Caco-2 (cell line): Measurements from ENCODE around the gene GANAB. TPM values are rescaled to one million over a fixed set of nuclear protein-coding genes. Genes with fewer than 3 reads are reported as not detected.

Source experiments
- BruUV-seq: library from RNA; stranded (reverse); fragments of 400-500 nt; replicated peaks from 2 replicates; lab custom pipeline; 2021; lab: Mats Ljungman, UMichigan
- CTCF ChIA-PET: fragments of 300-600 bp; sonication (Branson Sonifier 250); formaldehyde crosslinking; loops from one replicate; lab custom pipeline; 2022; ENCODE audit warnings: antibody characterized with exemption; lab: Charles Lee
- POLR2A ChIA-PET: fragments of 300-600 bp; sonication (Branson Sonifier 250); formaldehyde crosslinking; loops from one replicate; lab custom pipeline; 2022; ENCODE audit warnings: antibody characterized with exemption; lab: Charles Lee
- DNase-seq, 2 experiments: peaks; one replicate each; pipeline versions ENCODE4 v3.0.0 to v3.0.0-alpha.2; 2020 to 2022
- H3K27me3 ChIP-seq: replicated peaks from 2 replicates; pipeline ENCODE4 v1.6.0; 2011; ENCODE audit warnings: low read length; ENCODE audit not compliant: control insufficient read depth, insufficient read depth
- H3K36me3 ChIP-seq: 2 replicates; pipeline ENCODE4 v1.5.1; 2011; ENCODE audit warnings: low read length; ENCODE audit not compliant: control insufficient read depth, insufficient read depth
- H3K4me1 ChIP-seq: fragments of 250-450 bp; sonication (Bioruptor Pico); 2 replicates; pipeline ENCODE4 v1.5.1; 2020; ENCODE audit warnings: mild to moderate bottlenecking
- H3K4me3 ChIP-seq: 2 replicates; pipeline ENCODE4 v1.5.1; 2011; ENCODE audit warnings: low read depth, mild to moderate bottlenecking, control low read depth, low read length
- H3K9me3 ChIP-seq: fragments of 250-450 bp; sonication (Bioruptor Pico); 2 replicates; pipeline ENCODE4 v1.5.1; 2020; ENCODE audit warnings: mild to moderate bottlenecking, moderate library complexity
- H3K27ac Mint-ChIP-seq: one replicate; pipeline ENCODE4 v1.8.0; 2022; ENCODE audit warnings: mixed read lengths; ENCODE audit not compliant: unreplicated experiment
- H3K27me3 Mint-ChIP-seq: one replicate; pipeline ENCODE4 v1.8.0; 2022; ENCODE audit warnings: mixed read lengths; ENCODE audit not compliant: insufficient read depth, unreplicated experiment
- H3K36me3 Mint-ChIP-seq: one replicate; pipeline ENCODE4 v1.8.0; 2022; ENCODE audit warnings: mild to moderate bottlenecking, mixed read lengths; ENCODE audit not compliant: insufficient read depth, unreplicated experiment
- H3K4me1 Mint-ChIP-seq: one replicate; pipeline ENCODE4 v1.8.0; 2022; ENCODE audit warnings: low read depth, mixed read lengths; ENCODE audit not compliant: unreplicated experiment
- H3K4me3 Mint-ChIP-seq: one replicate; pipeline ENCODE4 v1.8.0; 2022; ENCODE audit warnings: mild to moderate bottlenecking, moderate library complexity, mixed read lengths; ENCODE audit not compliant: unreplicated experiment
- H3K9me3 Mint-ChIP-seq: one replicate; pipeline ENCODE4 v1.8.0; 2022; ENCODE audit warnings: mixed read lengths; ENCODE audit not compliant: unreplicated experiment
- intact Hi-C: fragments of 100-400 bp; cut with micrococcal nuclease; formaldehyde crosslinking; loops from one replicate; pipeline ENCODE4 v1.10.0; 2022; ENCODE audit not compliant: unreplicated experiment
- total RNA-seq: library from RNA; stranded (reverse); gene quantifications from 2 replicates; pipeline ENCODE4 v1.2.3, GENCODE V29; 2022
- TF ChIP-seq, protein P1 (sequence below), 2 experiments: fragments of 200-600 bp in 1 of 2; IDR thresholded peaks; 1 replicate in 1 of 2; 2 replicates in 1 of 2; pipeline versions ENCODE4 v1.5.1 to v1.8.0; 2011 to 2022; ENCODE audit warnings: antibody characterized with exemption in 1 of 2, control low read depth in 1 of 2, inconsistent platforms in 1 of 2, low read depth in 1 of 2, low read length in 1 of 2, mild to moderate bottlenecking in 1 of 2, moderate library complexity in 1 of 2; ENCODE audit not compliant: insufficient read depth in 1 of 2, severe bottlenecking in 1 of 2, unreplicated experiment in 1 of 2

Gene GANAB
- total RNA-seq, 1 experiment from 2014 or later: 442 TPM

DNA sequence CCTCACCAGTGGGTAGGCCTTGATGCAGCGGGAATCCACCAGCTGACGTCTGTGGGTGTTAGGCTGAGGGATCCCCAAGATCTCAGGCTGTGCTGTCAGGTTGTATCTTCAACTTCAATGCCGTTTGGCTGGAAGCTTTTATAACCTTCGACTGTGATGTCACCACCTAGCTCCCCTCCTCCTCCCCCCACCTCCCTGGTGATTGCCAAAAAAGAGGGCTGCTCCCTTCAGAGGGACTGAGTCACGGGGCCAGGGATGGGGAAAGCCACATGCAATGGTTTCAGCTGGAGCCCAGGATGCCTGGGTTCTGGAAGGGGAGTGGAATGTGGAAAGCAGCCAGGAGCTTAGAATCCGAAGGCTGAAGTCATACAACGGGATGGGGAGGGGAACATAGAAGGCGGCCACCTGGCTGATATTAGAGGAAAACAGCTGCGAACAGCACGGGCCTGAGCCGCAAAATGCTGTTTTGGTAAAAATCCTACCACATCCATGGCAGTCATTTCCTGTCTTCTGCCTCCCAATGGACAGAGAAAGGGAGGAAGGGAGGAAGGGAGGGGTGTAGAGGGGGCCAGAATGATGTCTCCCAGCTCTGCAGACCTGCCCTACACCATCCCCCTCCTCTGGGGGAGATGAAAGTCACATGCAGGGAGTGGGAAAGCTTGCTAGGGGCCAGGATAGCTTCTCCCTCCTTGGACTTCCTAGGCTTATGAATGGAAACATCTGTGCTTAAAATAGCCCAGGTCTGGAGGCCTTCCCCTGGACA is 43.2 kb upstream of the GANAB start, which contains the start of gene LRRN4CL:
LRRN4CL (minus strand) TSS at position 110 of the 763 bp plus-strand sequence. CDS start 1,022 bp downstream, outside the sequence.
- no TSS peak for BruUV-seq
- Mint-ChIP-seq H3K27me3 (no peaks in the 10 kb centered on the region), H3K4me1 (peaks cover under 1% of the 10 kb centered on the region), H3K9me3 (no peaks in the 10 kb centered on the region), H3K27ac (no peak within 1 kb of the TSS), H3K4me3 (no peak within 1 kb of the TSS), H3K36me3 (peaks cover 28% of the 10 kb centered on the region)
- CTCF ChIA-PET: interaction anchor here (1.5 kb wide), 1 partner anchor 18 kb away, joined by 5 read pairs; the partner anchor contains the start of genes LBHD1 and UQCC3
- H3K36me3 ChIP-seq: peaks cover 2% of the 10 kb centered on the region
- no peaks in the 10 kb centered on the region for H3K27me3 ChIP-seq
- H3K4me1 ChIP-seq: no peaks in the 10 kb centered on the region
- intact Hi-C loops: no loop called here
- POLR2A ChIA-PET: interaction anchor here (0.5 to 1.0 kb wide), 3 partner anchors 8 to 37 kb away, joined by 3 to 5 read pairs (median 5); partner anchors contain the start of genes C11orf98, CSKMT and HNRNPUL2
- no peak for DNase-seq
- TF ChIP-seq, protein P1, sequence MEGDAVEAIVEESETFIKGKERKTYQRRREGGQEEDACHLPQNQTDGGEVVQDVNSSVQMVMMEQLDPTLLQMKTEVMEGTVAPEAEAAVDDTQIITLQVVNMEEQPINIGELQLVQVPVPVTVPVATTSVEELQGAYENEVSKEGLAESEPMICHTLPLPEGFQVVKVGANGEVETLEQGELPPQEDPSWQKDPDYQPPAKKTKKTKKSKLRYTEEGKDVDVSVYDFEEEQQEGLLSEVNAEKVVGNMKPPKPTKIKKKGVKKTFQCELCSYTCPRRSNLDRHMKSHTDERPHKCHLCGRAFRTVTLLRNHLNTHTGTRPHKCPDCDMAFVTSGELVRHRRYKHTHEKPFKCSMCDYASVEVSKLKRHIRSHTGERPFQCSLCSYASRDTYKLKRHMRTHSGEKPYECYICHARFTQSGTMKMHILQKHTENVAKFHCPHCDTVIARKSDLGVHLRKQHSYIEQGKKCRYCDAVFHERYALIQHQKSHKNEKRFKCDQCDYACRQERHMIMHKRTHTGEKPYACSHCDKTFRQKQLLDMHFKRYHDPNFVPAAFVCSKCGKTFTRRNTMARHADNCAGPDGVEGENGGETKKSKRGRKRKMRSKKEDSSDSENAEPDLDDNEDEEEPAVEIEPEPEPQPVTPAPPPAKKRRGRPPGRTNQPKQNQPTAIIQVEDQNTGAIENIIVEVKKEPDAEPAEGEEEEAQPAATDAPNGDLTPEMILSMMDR (IDR thresholded peaks at IDR 0.05; ENCODE audit: insufficient read depth in 1 of 2, low read depth in 1 of 2, low read length in 1 of 2, severe bottlenecking in 1 of 2, unreplicated experiment in 1 of 2): no peak
- no peaks in the 10 kb centered on the region for H3K9me3 ChIP-seq
- no peak within 1 kb of the TSS for H3K4me3 ChIP-seq

DNA sequence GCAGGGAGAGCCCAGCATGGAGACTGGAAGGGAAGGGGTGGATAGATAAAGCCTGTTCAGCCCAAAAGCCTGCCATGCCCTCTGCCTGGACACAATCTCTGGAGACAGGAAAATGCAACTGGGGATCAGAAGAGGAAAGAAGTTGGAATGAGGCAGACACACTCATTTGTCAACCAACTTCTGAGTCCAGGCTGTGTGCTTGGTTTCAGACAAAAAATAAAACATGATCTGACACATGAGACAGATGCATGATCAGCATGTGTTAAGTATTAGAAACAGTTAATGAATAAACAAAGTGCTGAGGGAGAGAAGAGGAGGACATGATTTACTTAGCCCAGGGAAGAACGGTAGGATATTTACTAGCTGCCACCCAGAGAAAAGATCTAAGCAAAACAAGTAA is 42.1 kb upstream of the GANAB start:
- TF ChIP-seq, protein P1 (IDR thresholded peaks at IDR 0.05; ENCODE audit: insufficient read depth in 1 of 2, low read depth in 1 of 2, low read length in 1 of 2, severe bottlenecking in 1 of 2, unreplicated experiment in 1 of 2): no peak
- no peak overlapping the region for H3K27ac Mint-ChIP-seq
- CTCF ChIA-PET: interaction anchor here (0.6 kb wide), 1 partner anchor 92 kb away, joined by 4 read pairs; no protein-coding TSS in a partner anchor

DNA sequence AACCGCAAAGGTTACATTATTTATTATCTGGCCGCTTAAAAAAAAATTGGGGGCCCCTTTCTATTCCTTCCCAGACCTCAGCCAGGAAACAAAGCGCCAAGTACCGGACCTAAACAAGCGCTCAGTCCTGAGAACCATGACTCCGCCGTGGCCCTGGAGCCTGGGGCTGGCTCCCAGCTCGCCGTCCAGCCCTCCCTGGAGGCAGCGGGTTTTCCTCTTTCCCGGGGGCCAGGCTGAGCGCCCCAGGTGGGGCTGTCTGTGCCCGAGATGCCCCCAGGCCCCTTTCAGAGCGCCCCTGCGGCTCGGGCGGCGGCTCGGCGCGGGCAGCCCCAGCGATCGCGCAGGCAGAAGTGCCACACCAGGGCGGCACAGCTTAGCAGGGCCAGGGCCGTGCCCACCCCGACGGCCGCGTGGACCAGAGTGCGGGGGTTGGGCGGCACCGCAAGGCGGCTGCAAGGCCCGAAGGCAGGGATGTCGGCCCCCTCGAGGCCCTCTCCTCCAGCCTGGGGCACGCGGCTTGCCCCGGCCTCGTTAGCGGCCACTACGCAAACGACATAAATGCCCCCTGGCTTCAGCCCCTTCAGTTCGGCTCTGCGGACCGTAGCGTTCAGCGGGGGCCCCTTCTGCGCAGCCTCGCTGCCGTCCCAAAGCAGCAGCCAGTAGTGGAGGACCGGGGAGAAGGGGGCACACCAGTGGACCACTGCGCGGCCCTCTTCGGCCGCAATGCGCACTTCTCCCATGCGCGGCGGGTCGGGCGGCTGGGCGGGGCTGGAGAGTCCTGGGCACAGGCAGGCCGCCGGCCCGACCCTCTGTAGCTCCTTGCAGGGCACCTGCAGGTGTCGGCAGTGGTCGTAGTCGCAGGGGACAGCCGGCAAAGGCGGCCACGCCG is 41.3 kb upstream of the GANAB start:
- ChIA-PET POLR2A (no interaction called here), CTCF (interaction anchor here (0.9 kb wide), 1 partner anchor 16 kb away, joined by 3 read pairs; the partner anchor contains the start of gene UQCC3)
- Histone ChIP-seq H3K27me3 (no peaks in the 10 kb centered on the region), H3K4me3 (no peak overlapping the region), H3K4me1 (no peaks in the 10 kb centered on the region), H3K36me3 (peaks cover 1% of the 10 kb centered on the region), H3K9me3 (no peaks in the 10 kb centered on the region)
- TF ChIP-seq, protein P1 (IDR thresholded peaks at IDR 0.05; ENCODE audit: insufficient read depth in 1 of 2, low read depth in 1 of 2, low read length in 1 of 2, severe bottlenecking in 1 of 2, unreplicated experiment in 1 of 2): no peak
- DNase-seq: no peak
- H3K36me3 Mint-ChIP-seq: peaks cover 14% of the 10 kb centered on the region
- no peak overlapping the region for H3K27ac Mint-ChIP-seq
- no peaks in the 10 kb centered on the region for H3K9me3 Mint-ChIP-seq
- H3K27me3 Mint-ChIP-seq: no peaks in the 10 kb centered on the region
- BruUV-seq: no TSS peak
- no peak overlapping the region for H3K4me3 Mint-ChIP-seq
- no peaks in the 10 kb centered on the region for H3K4me1 Mint-ChIP-seq
- intact Hi-C loops: no loop called here

More for the DNA sequence above, 42.1 kb upstream of the GANAB start:
- DNase-seq: no peak
- H3K27me3 Mint-ChIP-seq: no peaks in the 10 kb centered on the region
- POLR2A ChIA-PET: no interaction called here
- intact Hi-C loops: no loop called here
- H3K4me1 Mint-ChIP-seq: no peaks in the 10 kb centered on the region
- peaks cover 17% of the 10 kb centered on the region for H3K36me3 Mint-ChIP-seq
- H3K9me3 Mint-ChIP-seq: no peaks in the 10 kb centered on the region
- no peaks in the 10 kb centered on the region for H3K4me1 ChIP-seq
- no peaks in the 10 kb centered on the region for H3K9me3 ChIP-seq
- BruUV-seq: no TSS peak
- peaks cover 2% of the 10 kb centered on the region for H3K36me3 ChIP-seq
- no peak overlapping the region for H3K4me3 Mint-ChIP-seq
- H3K27me3 ChIP-seq: no peaks in the 10 kb centered on the region
- no peak overlapping the region for H3K4me3 ChIP-seq
